Gastroesophageal sphincter (tissue), 4 donors: Measurements from ENCODE around the gene PDE12. TPM values are rescaled to one million over a fixed set of nuclear protein-coding genes. Genes with fewer than 3 reads are reported as not detected.

Experiments
- ATAC-seq: fragments of 150-250 bp; one replicate; pipeline ENCODE4 v1.9.1; 2016; ENCODE audit warnings: mild to moderate bottlenecking, moderate library complexity
- H3K27ac ChIP-seq, 4 donors: fragments of 200-600 bp; sonication (generic) in 3 of 4; 1 replicate in 3 of 4; 2 replicates in 1 of 4; pipeline ENCODE4 v1.5.1; 2016 to 2019
- H3K27me3 ChIP-seq: fragments of 200-600 bp; sonication (generic); one replicate; pipeline ENCODE4 v1.5.1; 2019
- H3K36me3 ChIP-seq, 2 donors: fragments of 200-600 bp; sonication (generic); one replicate each; pipeline ENCODE4 v1.5.1; 2019; ENCODE audit warnings: control low read depth in 1 of 2
- H3K4me1 ChIP-seq, 3 donors: fragments of 200-600 bp; sonication (generic); 1 replicate in 2 of 3; 2 replicates in 1 of 3; pipeline ENCODE4 v1.5.1; 2016 to 2019; ENCODE audit warnings: control low read depth in 2 of 3
- H3K4me3 ChIP-seq, 2 donors: fragments of 200-600 bp; sonication (generic); one replicate each; pipeline ENCODE4 v1.5.1; 2019; ENCODE audit warnings: mild to moderate bottlenecking in 1 of 2, moderate library complexity in 1 of 2
- H3K9me3 ChIP-seq, 3 donors: fragments of 200-600 bp; sonication (generic); one replicate each; pipeline ENCODE4 v1.5.1; 2017 to 2019; ENCODE audit warnings: control low read depth in 2 of 3
- CTCF ChIP-seq, 4 experiments: fragments of 200-600 bp in 2 of 4; fragments of 450-650 bp in 2 of 4; sonication (generic) in 1 of 4; IDR thresholded peaks; one replicate each; pipeline ENCODE4 v1.5.1; 2017 to 2019; ENCODE audit warnings: antibody characterized with exemption in 4 of 4, mild to moderate bottlenecking in 2 of 4, moderate library complexity in 2 of 4
- EP300 ChIP-seq: sonication (generic); formaldehyde crosslinking; IDR thresholded peaks from one replicate; pipeline ENCODE4 v1.6.1; 2017; ENCODE audit warnings: antibody characterized with exemption, mild to moderate bottlenecking
- POLR2A ChIP-seq, 2 donors: fragments of 450-650 bp; IDR thresholded peaks; one replicate each; pipeline ENCODE4 v1.6.1; 2017; ENCODE audit warnings: antibody characterized with exemption in 2 of 2, mild to moderate bottlenecking in 2 of 2, moderate library complexity in 1 of 2
- POLR2AphosphoS5 ChIP-seq: sonication (generic); formaldehyde crosslinking; IDR thresholded peaks from one replicate; pipeline ENCODE4 v1.6.1; 2017; ENCODE audit warnings: antibody characterized with exemption
- WGBS, 2 donors: methylation state at CpG; one replicate each; pipeline ENCODE4 v1.1.5; 2018; ENCODE audit warnings: low coverage in 1 of 2; 5-methylcytosine and 5-hydroxymethylcytosine counted together
- total RNA-seq, 4 donors: library from RNA; depleted of rRNA; stranded (reverse); fragments of >200 nt; gene quantifications; one replicate each; pipeline ENCODE4 v1.1.0, GENCODE V29; 2016

The PDE12 gene
- total RNA-seq, 4 donors from 2014 or later = 16.0 to 29.9 (median 21.7) TPM

- ATAC-seq = no peak
- Histone ChIP-seq H3K4me3 (no peak overlapping the region), H3K27me3 (no peaks in the 10 kb centered on the region), H3K27ac (no peak overlapping the region), H3K9me3 (no peaks in the 10 kb centered on the region), H3K36me3 (peaks cover 0 to 52% of the 10 kb centered on the region in 2 donors), H3K4me1 (peaks cover 0 to 63% (median 3%) of the 10 kb centered on the region in 3 donors)
- TF ChIP-seq POLR2A (IDR thresholded peaks at IDR 0.05) (no peak), POLR2AphosphoS5 (no peak), EP300 (no peak), CTCF (IDR thresholded peaks at IDR 0.05) (no peak)
- 80 to 94% methylated on average over 2 of the region's 2 CpGs for WGBS, 2 donors
Observed at GRCh38 chr3:57583544-57583943, 27.5 kb downstream of the PDE12 start.

- no peak overlapping the region for H3K27ac ChIP-seq
- no peak for ATAC-seq
- no peaks in the 10 kb centered on the region for H3K9me3 ChIP-seq
- 68 to 91% methylated on average over 5 of the region's 6 CpGs for WGBS, 2 donors
- peaks cover 0 to 21% of the 10 kb centered on the region in 2 donors for H3K36me3 ChIP-seq
- TF ChIP-seq POLR2A (IDR thresholded peaks at IDR 0.05) (no peak), CTCF (IDR thresholded peaks at IDR 0.05) (no peak), POLR2AphosphoS5 (no peak), EP300 (no peak)
- peaks cover 0 to 77% (median 3%) of the 10 kb centered on the region in 3 donors for H3K4me1 ChIP-seq
- H3K4me3 ChIP-seq = no peak overlapping the region
- no peaks in the 10 kb centered on the region for H3K27me3 ChIP-seq
Observed at GRCh38 chr3:57586778-57587177, 30.7 kb downstream of the PDE12 start.

- peaks cover 0 to 82% (median 8%) of the 10 kb centered on the region in 3 donors for H3K4me1 ChIP-seq
- whole genome bisulfite sequencing, 2 donors = 55 to 89% methylated on average over 2 of the region's 2 CpGs
Observed at GRCh38 chr3:57587905-57588304, 31.8 kb downstream of the PDE12 start.

GRCh38 chr3:57592306-57592705 lies 36.2 kb downstream of the PDE12 start:
- H3K27me3 ChIP-seq = no peaks in the 10 kb centered on the region
- H3K4me1 ChIP-seq = peaks cover 0 to 76% (median 28%) of the 10 kb centered on the region in 3 donors
- no peak overlapping the region for H3K27ac ChIP-seq
- no peak overlapping the region for H3K4me3 ChIP-seq
- 59 to 60% methylated on average over 4 to 5 of the region's 6 CpGs for WGBS, 2 donors
- no peaks in the 10 kb centered on the region for H3K9me3 ChIP-seq
- TF ChIP-seq POLR2AphosphoS5 (no peak), POLR2A (IDR thresholded peaks at IDR 0.05) (no peak), EP300 (no peak), CTCF (IDR thresholded peaks at IDR 0.05) (no peak)
- ATAC-seq = no peak
- no peaks in the 10 kb centered on the region for H3K36me3 ChIP-seq

More at GRCh38 chr3:57587905-57588304, 31.8 kb downstream of the PDE12 start:
- TF ChIP-seq POLR2AphosphoS5 = no peak
- no peak for TF ChIP-seq EP300
- no peak for TF ChIP-seq POLR2A (IDR thresholded peaks at IDR 0.05)
- TF ChIP-seq CTCF (IDR thresholded peaks at IDR 0.05) = no peak
- ATAC-seq = no peak
- peaks cover 0 to 10% of the 10 kb centered on the region in 2 donors for H3K36me3 ChIP-seq
- no peaks in the 10 kb centered on the region for H3K9me3 ChIP-seq
- no peak overlapping the region for H3K4me3 ChIP-seq
- no peaks in the 10 kb centered on the region for H3K27me3 ChIP-seq
- H3K27ac ChIP-seq = no peak overlapping the region

- 61 to 69% methylated on average over 4 of the region's 4 CpGs for WGBS, 2 donors
- H3K27me3 ChIP-seq = no peaks in the 10 kb centered on the region
- no peak overlapping the region for H3K27ac ChIP-seq
- ATAC-seq = no peak
- no peak overlapping the region for H3K4me3 ChIP-seq
- TF ChIP-seq POLR2AphosphoS5 (no peak), EP300 (no peak)
- H3K36me3 ChIP-seq = no peaks in the 10 kb centered on the region
- H3K9me3 ChIP-seq = no peaks in the 10 kb centered on the region
- peaks cover 0 to 70% (median 36%) of the 10 kb centered on the region in 3 donors for H3K4me1 ChIP-seq
Observed at GRCh38 chr3:57594144-57594543, 38.1 kb downstream of the PDE12 start.
